Measurements from ENCODE around the gene BMP6.

Gene BMP6

DNA sequence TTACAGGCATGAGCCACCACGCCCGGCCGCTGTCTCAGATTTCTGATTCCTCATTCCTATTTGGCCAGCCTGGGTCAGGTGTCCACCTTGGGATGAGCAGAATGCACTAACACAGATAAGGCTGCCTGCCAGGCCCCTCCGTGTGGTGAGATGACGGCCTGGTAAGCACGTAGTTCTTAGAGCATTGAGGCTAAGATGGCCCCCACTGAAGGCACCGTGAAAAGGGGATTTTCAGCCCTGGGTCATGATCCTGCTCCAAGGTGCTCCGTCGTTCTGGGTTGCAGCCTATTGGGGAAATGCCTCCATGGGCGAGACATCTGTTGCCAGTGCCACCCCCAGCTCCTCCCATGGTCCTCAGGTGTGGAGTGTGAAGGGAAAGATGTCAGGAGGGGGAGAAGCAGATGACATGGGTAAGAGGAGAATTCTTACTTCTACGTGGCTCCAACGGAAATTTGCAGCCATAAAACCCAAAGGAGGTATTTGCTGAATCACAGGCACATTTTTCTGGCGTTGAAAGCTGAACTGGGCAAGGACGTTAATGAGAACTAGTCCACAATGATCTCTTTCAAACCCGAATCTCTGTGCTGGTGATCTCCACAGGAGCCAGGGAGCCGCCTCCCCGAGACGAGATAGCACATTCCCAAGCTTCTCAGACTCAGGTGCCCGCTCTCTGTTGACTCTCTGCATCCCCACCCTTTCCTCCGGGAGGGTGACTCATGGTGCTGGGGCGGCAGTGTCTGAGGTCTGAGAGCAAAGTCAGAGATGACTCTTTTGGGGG is 34.0 kb upstream of the BMP6 start:
- TF ChIP-seq, protein P1, sequence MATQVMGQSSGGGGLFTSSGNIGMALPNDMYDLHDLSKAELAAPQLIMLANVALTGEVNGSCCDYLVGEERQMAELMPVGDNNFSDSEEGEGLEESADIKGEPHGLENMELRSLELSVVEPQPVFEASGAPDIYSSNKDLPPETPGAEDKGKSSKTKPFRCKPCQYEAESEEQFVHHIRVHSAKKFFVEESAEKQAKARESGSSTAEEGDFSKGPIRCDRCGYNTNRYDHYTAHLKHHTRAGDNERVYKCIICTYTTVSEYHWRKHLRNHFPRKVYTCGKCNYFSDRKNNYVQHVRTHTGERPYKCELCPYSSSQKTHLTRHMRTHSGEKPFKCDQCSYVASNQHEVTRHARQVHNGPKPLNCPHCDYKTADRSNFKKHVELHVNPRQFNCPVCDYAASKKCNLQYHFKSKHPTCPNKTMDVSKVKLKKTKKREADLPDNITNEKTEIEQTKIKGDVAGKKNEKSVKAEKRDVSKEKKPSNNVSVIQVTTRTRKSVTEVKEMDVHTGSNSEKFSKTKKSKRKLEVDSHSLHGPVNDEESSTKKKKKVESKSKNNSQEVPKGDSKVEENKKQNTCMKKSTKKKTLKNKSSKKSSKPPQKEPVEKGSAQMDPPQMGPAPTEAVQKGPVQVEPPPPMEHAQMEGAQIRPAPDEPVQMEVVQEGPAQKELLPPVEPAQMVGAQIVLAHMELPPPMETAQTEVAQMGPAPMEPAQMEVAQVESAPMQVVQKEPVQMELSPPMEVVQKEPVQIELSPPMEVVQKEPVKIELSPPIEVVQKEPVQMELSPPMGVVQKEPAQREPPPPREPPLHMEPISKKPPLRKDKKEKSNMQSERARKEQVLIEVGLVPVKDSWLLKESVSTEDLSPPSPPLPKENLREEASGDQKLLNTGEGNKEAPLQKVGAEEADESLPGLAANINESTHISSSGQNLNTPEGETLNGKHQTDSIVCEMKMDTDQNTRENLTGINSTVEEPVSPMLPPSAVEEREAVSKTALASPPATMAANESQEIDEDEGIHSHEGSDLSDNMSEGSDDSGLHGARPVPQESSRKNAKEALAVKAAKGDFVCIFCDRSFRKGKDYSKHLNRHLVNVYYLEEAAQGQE (IDR thresholded peaks at IDR 0.05; ENCODE audit: insufficient read depth in 1 of 2, low read depth in 2 of 2, low read length in 2 of 2): no peak
- TF ChIP-seq SIN3A (IDR thresholded peaks at IDR 0.05; ENCODE audit: borderline replicate concordance, insufficient read depth, low read length) (no peak), TAF1 (IDR thresholded peaks at IDR 0.05; ENCODE audit: borderline replicate concordance, insufficient read depth, low read length) (no peak), POLR2AphosphoS5 (IDR thresholded peaks at IDR 0.05; ENCODE audit: low read depth, low read length) (no peak), FOXP2 (optimal IDR thresholded peaks at IDR 0.05; ENCODE audit: borderline replicate concordance, extremely low read depth, extremely low read length, insufficient read depth) (no peak)

DNA sequence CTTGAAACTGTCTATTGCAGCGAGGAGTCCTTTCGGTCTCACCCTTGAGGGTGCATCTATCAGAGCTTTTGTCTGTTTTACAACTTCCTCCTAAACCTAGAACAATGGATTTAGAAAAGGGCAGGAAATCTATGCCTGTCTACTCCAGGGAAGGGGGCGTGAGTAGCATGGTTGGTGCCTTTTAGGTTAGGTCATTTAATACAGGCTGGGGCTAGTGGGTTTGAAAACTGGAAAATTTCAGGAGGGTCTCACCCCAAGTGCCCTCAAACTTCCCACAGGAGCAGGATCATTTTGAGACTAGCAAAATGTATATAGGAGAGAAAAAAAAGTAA is 33.5 kb upstream of the BMP6 start:
- TF ChIP-seq POLR2AphosphoS5 (IDR thresholded peaks at IDR 0.05; ENCODE audit: low read depth, low read length) (no peak), TAF1 (IDR thresholded peaks at IDR 0.05; ENCODE audit: borderline replicate concordance, insufficient read depth, low read length) (no peak), SIN3A (IDR thresholded peaks at IDR 0.05; ENCODE audit: borderline replicate concordance, insufficient read depth, low read length) (no peak), FOXP2 (optimal IDR thresholded peaks at IDR 0.05; ENCODE audit: borderline replicate concordance, extremely low read depth, extremely low read length, insufficient read depth) (no peak)
- TF ChIP-seq, protein P1 (IDR thresholded peaks at IDR 0.05; ENCODE audit: insufficient read depth in 1 of 2, low read depth in 2 of 2, low read length in 2 of 2): no peak

DNA sequence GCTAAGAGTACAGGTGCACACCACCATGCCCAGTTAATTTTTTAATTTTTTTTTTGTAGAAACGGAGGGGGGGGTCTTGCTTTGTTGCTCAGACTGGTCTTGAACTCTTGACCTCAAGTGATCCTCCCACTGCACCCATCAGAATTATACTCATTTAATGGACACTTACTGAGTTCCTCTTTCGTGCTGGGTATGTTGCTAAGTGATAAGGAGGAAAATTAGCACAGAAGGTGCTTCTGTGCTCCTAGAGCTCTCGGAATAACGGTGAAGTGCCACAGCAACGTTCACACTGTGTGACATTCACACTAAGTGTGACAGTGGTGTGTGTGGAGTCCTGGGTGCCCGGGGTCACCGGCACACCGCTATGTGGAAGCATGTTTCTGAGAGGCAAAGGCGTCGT is 32.1 kb upstream of the BMP6 start:
- TF ChIP-seq, protein P1 (IDR thresholded peaks at IDR 0.05; ENCODE audit: insufficient read depth in 1 of 2, low read depth in 2 of 2, low read length in 2 of 2): no peak
- TF ChIP-seq SIN3A (IDR thresholded peaks at IDR 0.05; ENCODE audit: borderline replicate concordance, insufficient read depth, low read length): no peak
- no peak for TF ChIP-seq POLR2AphosphoS5 (IDR thresholded peaks at IDR 0.05; ENCODE audit: low read depth, low read length)

DNA sequence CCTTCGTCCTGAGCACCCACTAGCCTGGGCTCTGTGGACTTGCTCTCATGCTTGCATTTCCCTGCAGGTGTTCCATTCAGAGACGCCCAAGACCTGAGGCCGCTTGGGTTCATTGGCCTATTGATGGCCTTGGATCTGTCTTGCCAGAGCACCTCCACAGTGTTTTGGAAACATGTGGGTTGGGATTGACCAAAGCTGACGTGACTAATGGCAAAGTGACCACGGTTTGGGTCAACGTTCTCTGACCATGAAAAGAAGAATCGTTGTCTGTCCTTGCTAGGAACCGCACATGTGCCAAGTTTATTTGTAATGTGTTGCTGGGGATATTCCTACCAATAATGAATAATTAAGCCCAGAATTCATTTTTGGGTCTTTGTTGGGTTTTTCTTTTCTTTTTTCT is 29.8 kb upstream of the BMP6 start:
- no peak for TF ChIP-seq POLR2AphosphoS5 (IDR thresholded peaks at IDR 0.05; ENCODE audit: low read depth, low read length)
- TF ChIP-seq FOXP2 (optimal IDR thresholded peaks at IDR 0.05; ENCODE audit: borderline replicate concordance, extremely low read depth, extremely low read length, insufficient read depth): no peak
- TF ChIP-seq, protein P1 (IDR thresholded peaks at IDR 0.05; ENCODE audit: insufficient read depth in 1 of 2, low read depth in 2 of 2, low read length in 2 of 2): no peak
- no peak for TF ChIP-seq SIN3A (IDR thresholded peaks at IDR 0.05; ENCODE audit: borderline replicate concordance, insufficient read depth, low read length)
- TF ChIP-seq TAF1 (IDR thresholded peaks at IDR 0.05; ENCODE audit: borderline replicate concordance, insufficient read depth, low read length): no peak

DNA sequence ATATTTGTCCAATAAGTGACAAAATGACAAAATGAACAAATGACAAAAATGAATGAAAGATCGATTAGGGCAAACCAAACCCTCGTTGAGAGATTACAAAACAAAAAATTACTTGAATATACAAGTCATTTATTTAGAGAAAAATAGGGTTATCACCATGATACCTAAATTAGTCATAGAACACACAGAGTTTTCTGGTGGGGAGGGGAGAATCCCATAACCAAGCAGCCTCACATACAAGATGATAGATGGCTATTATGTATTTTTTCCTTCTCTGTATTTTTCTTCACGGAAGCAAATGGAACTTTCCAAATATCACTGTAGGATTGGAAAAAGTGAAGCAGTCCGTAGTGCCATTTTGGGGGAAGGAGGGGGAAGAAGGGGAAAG is 28.5 kb upstream of the BMP6 start:
- TF ChIP-seq TAF1 (IDR thresholded peaks at IDR 0.05; ENCODE audit: borderline replicate concordance, insufficient read depth, low read length): no peak
- TF ChIP-seq SIN3A (IDR thresholded peaks at IDR 0.05; ENCODE audit: borderline replicate concordance, insufficient read depth, low read length): no peak
- TF ChIP-seq, protein P1 (IDR thresholded peaks at IDR 0.05; ENCODE audit: insufficient read depth in 1 of 2, low read depth in 2 of 2, low read length in 2 of 2): no peak
- no peak for TF ChIP-seq FOXP2 (optimal IDR thresholded peaks at IDR 0.05; ENCODE audit: borderline replicate concordance, extremely low read depth, extremely low read length, insufficient read depth)
- TF ChIP-seq POLR2AphosphoS5 (IDR thresholded peaks at IDR 0.05; ENCODE audit: low read depth, low read length): no peak
